GM12892 (cell line): ENCODE measurements around the gene MAP3K19.

Source experiments
- POLR2A ChIP-seq: IDR thresholded peaks from 2 replicates; pipeline ENCODE4 v1.6.1; 2011; ENCODE audit warnings: low read depth, low read length, control low read depth
- POLR2AphosphoS5 ChIP-seq: IDR thresholded peaks from 2 replicates; pipeline ENCODE4 v1.6.1; 2011; ENCODE audit warnings: low read depth, low read length, control low read depth
- TAF1 ChIP-seq: IDR thresholded peaks from 2 replicates; pipeline ENCODE4 v1.6.1; 2011; ENCODE audit warnings: low read depth, mild to moderate bottlenecking, control low read depth, low read length, borderline replicate concordance

GRCh38 chr2:135050132-135050531, 2.9 kb upstream of the MAP3K19 start:
- no peak for TF ChIP-seq POLR2AphosphoS5
- TF ChIP-seq POLR2A, result no peak
- TF ChIP-seq TAF1, result no peak
